GM12865 (cell line): Measurements from ENCODE around the gene NCOA7.
"Not testable (repeated sequence)": the region's sequence is repeated elsewhere in the genome, so short reads cannot be mapped to it uniquely, and the experiment has no call there.

Experiments
- DNase-seq: peaks from one replicate; pipeline ENCODE4 v3.0.0; 2010; ENCODE audit warnings: low read depth
- H3K4me3 ChIP-seq: 2 replicates; pipeline ENCODE4 v1.5.1; 2011; ENCODE audit warnings: mild to moderate bottlenecking, low read depth, low read length, control low read depth
- CTCF ChIP-seq: IDR thresholded peaks from 2 replicates; pipeline ENCODE4 v1.5.1; 2011; ENCODE audit warnings: low read length, control low read depth, low read depth, inconsistent platforms; ENCODE audit not compliant: insufficient read depth; ENCODE audit errors: missing control alignments

The NCOA7 gene

GRCh38 chr6:125797886-125798444, 7.2 kb downstream of the NCOA7 start:
- no peak for DNase-seq
- no peak overlapping the region for H3K4me3 ChIP-seq
- no peak for TF ChIP-seq CTCF

- peak; percentile 81 for DNase-seq
- H3K4me3 ChIP-seq, result peak overlapping the region; percentile 19; the same call in 1 of the 2 replicates
- no peak for TF ChIP-seq CTCF
Observed at GRCh38 chr6:125798734-125799508, 8.2 kb downstream of the NCOA7 start.

DNA sequence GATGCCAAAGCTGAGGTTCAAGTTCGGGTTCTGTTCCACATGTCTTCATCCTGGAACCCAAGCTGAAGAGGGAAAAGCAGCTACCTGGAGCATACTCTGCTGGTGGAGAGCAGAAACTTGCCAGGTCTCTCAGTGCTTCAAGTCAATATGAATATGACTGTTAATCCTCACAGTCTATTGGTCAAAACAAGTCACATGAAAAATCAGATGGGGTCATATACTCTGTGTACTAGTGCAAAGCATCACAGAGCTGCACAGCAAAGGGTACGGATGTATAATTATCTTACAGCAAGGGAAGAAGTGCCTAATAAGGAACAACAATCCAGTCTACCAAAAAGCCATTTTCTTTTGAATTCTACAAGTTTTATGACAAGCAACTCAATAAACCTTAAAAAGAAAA, 11.6 kb downstream of the NCOA7 start:
- DNase-seq, result no peak
- no peak for TF ChIP-seq CTCF
- no peak overlapping the region for H3K4me3 ChIP-seq

- H3K4me3 ChIP-seq, result no peak overlapping the region
- peak; percentile 40 for DNase-seq
- TF ChIP-seq CTCF, result no peak
Observed at GRCh38 chr6:125802943-125803377, 12.2 kb downstream of the NCOA7 start.

DNA sequence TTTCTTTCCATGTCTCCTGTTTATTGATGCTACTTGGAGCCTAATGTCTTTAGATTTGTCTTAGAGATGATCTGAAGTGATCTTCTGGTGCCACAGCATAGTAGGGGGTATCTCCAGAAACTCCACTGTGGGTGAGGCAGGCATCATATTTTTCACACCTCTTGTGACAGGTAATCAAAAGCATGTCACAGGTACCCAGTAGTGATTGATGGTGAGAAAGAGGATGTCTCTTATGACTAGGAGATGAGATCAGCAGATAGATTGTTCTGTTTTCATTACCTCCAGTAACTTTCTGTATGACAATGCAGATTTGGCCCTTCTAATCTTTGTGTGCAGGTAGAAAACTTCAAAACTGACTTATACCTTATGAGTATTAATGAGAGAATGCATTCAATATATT, 13.5 kb downstream of the NCOA7 start:
- no peak for TF ChIP-seq CTCF
- no peak overlapping the region for H3K4me3 ChIP-seq
- peak; percentile 75 for DNase-seq

DNA sequence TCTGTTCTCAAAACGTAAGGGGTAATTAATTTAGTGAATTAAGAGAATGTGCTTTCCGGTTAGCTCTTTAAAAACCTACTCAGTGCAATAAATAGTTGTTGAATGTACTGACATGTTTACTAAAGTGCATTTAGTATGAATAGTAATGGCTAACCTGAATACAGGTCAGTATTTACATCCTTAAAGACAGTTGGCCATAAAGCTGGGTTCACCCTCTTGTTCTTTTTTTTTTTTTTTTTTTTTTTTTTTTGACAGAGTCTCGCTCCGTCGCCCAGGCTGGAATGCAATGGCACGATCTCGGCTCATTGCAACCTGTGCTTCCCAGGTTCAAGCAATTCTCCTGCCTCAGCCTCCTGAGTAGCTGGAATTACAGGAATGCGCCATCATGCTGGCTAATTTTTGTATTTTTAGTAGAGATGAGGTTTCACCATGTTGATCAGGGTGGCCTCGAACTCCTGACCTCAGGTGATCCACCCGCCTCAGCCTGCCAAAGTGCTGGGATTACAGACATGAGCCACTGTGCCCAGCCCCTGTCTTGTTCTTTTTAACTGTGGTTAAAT, 14.2 kb downstream of the NCOA7 start:
- not testable (repeated sequence) for DNase-seq, H3K4me3 ChIP-seq

GRCh38 chr6:125806813-125807212, 16.1 kb downstream of the NCOA7 start:
- no peak for DNase-seq
- no peak for TF ChIP-seq CTCF
- no peak overlapping the region for H3K4me3 ChIP-seq
